GM12801 (cell line): ENCODE measurements around the gene CEP192.

Source experiments
- CTCF ChIP-seq: IDR thresholded peaks from one replicate; pipeline ENCODE4 v1.5.1; 2011; ENCODE audit warnings: control low read depth; ENCODE audit not compliant: insufficient read length; ENCODE audit errors: extremely low read depth

CEP192 gene

GRCh38 chr18:13159579-13159978, 168.4 kb downstream of the CEP192 start:
- TF ChIP-seq CTCF = no peak

DNA sequence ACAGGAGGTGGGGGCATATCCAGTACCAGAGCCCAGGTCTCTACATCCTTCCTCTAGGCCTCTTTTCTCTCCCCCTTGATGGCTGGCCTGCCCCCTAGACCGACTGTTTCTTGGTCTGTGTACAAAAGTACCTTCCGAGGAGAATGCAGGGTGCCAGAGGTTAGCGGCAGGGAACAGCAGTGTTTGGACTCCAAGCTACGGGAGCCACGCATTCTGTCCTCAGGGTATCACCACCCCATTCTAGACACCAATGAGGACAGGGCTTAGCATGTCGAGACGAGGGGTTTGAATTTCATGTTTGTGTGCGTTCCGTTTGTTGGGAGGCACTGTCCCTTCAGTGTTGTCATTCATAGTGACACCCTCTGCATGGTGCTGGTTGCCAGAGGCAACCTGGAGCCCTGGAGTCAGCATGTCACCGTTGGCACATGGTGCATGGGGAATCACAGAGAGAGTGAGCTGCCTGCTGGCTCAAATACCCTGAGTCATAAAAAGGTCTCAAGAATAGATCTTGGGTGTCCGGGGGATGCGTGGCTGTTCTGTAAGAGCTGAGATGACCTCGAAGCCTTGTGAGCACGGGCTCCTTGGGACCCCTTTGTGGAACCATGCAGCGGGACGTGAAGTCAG, 170.2 kb downstream of the CEP192 start:
- TF ChIP-seq CTCF = no peak

DNA sequence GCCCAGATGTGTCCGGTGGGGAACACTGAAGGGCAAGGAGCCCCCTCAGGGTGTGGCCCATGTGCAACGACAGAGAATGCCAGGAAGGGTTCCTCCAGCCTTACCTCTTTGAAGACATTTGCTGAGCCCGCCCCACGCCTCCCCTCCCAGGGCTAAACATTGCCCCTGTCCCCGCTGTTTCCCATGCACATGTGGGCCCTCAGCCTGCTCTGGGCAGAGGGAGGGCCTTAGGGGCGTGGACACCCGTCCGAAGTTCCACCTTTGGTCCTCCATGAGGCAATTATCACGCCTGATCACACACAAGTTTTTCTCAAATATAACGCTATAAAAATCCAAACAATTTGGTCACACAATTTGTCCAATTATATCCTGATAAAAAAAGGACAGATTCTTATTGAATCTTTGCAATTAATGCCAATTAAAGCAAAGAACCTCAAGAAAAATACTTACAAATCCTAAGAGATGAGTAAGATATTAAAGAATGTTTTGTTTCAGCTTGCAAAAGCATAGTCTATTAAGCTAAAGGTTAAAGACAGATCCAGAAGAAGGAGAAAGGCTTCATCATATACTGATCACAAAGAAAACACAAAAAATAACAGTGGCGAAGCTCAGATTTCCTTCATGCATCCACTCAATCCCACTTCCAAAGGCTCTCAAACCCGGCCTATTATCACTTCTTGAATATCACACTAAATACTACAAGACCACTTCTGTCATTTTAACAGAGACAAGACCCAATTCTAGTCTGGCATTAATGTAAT, 172.2 kb downstream of the CEP192 start:
- TF ChIP-seq CTCF = no peak

DNA sequence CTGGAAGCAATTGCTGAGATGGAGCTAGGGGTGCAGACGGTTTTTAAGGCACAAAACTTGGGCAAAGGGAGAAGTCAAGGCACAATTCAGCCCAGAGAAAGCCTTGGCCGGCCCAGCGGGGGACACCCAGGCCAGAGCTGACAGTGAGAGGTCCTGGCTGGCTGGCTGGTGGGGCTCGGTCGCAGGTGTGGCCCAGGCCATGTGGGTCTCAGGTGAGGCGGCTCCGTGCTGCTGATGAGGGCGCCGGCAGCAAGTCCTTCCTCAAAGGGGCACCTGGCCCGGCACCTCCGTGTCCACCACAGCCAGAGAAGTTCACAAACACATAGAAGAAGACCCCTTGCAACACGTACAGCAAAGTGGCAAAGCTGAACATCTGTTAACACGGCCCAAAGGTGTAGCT, 173.2 kb downstream of the CEP192 start:
- no peak for TF ChIP-seq CTCF

DNA sequence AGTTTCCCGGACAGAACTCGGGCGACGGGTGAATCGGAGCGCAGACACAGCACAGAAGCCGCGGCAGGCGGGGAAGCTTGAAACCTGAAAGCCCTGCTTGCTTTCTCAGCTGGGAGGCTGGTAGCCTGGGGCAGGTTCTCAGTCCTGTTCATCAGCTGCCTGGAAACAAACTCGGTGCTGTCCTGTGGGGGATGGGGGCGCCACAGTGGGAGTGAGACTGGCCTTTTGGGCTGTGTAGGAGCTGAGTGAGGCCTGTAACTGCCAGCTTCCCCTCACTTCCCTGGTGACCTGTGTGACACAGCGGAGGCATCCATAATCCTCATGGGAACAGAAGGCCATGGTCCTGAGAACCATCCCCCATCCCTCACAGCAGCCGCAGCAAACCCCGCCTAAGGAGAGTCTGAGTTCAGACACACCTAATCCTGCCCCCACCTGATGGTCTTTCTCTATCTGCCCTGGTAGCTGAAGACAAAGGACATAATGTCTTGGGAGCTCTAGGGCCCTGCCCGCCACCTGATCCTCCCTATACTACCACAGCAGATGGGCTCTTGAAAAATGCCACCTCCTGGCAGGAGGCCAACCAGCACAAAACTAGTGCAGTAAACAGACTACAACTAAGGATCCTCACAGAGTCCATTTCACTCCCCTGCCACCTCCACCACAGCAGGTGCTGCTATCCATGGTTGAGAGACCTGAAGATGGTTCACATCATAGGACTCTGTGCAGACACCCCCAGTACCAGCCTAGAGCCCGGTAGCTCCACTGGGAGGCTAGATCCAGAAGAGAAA, 174.7 kb downstream of the CEP192 start:
- TF ChIP-seq CTCF = no peak

- no peak for TF ChIP-seq CTCF
Measured at GRCh38 chr18:13173578-13174145, 182.5 kb downstream of the CEP192 start.
